ENCODE data around the gene TMEM98. TPM values are rescaled to one million over a fixed set of nuclear protein-coding genes. Genes with fewer than 3 reads are reported as not detected.
"Not testable (repeated sequence)": the region's sequence is repeated elsewhere in the genome, so short reads cannot be mapped to it uniquely, and the experiment has no call there.

The TMEM98 gene
- total RNA-seq, 2 donors from 2014 or later = 98.3 to 206 TPM

DNA sequence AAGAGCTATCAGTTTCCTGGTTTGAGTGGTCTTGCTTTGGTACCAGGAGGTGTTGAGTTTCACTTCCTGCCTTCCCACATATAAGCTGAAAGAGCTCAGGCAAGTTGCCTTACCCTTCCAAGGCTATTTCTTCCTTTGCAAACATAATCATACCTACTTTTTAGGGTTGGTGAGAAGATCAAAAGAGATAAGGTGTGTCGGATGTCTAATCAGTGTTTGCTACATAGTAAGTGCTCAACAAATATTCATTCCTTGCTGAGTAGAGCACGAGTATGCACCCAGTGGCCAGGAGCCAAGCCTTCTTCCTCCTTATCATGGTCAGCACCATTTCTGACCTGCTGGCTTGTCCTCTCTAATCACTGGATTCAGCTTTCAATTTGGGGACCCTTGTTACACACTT is 12.7 kb upstream of the TMEM98 start:
- no peak for DNase-seq (ENCODE audit: low spot score)
- no peak overlapping the region for H3K27ac ChIP-seq

DNA sequence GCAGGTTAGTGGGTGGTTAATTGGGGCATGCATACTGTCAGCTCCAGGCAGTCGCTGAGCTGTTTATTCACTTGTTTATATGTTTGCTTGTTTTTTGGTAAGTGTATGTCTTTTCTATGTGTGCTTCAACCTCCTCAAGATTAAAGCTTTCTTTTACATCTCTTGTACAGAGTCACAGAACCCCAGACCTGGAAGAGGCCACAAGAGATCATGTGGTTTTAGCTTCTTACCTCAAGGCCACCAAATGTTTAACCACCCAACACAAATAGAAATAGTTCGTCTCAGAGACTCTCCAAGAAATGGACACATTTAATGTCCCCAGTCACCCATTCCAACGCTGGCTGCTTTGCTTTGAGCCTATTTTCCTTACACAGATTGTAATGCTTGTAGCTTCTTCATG is 11.8 kb upstream of the TMEM98 start:
- no peaks in the 10 kb centered on the region for H3K4me1 ChIP-seq (replicated peaks)
- WGBS = 81% methylated on average over 3 of the region's 3 CpGs
- no peak overlapping the region for H3K4me3 ChIP-seq
- H3K9me3 ChIP-seq = no peaks in the 10 kb centered on the region
- DNase-seq (ENCODE audit: low spot score) = no peak
- TF ChIP-seq, protein P1, sequence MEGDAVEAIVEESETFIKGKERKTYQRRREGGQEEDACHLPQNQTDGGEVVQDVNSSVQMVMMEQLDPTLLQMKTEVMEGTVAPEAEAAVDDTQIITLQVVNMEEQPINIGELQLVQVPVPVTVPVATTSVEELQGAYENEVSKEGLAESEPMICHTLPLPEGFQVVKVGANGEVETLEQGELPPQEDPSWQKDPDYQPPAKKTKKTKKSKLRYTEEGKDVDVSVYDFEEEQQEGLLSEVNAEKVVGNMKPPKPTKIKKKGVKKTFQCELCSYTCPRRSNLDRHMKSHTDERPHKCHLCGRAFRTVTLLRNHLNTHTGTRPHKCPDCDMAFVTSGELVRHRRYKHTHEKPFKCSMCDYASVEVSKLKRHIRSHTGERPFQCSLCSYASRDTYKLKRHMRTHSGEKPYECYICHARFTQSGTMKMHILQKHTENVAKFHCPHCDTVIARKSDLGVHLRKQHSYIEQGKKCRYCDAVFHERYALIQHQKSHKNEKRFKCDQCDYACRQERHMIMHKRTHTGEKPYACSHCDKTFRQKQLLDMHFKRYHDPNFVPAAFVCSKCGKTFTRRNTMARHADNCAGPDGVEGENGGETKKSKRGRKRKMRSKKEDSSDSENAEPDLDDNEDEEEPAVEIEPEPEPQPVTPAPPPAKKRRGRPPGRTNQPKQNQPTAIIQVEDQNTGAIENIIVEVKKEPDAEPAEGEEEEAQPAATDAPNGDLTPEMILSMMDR (IDR thresholded peaks at IDR 0.05) = no peak
- no peak for TF ChIP-seq POLR2A (IDR thresholded peaks at IDR 0.05)
- TF ChIP-seq POLR2AphosphoS5 (IDR thresholded peaks at IDR 0.05) = no peak
- intact Hi-C loops (cut with DNase I) = no loop called here
- H3K27ac ChIP-seq = no peak overlapping the region
- H3K36me3 ChIP-seq = no peaks in the 10 kb centered on the region
- no peaks in the 10 kb centered on the region for H3K27me3 ChIP-seq (replicated peaks; ENCODE audit: insufficient read depth)

More for the DNA sequence above, 12.7 kb upstream of the TMEM98 start:
- intact Hi-C loops (cut with DNase I) = no loop called here
- Histone ChIP-seq H3K36me3 (no peaks in the 10 kb centered on the region), H3K4me3 (no peak overlapping the region), H3K27me3 (replicated peaks; ENCODE audit: insufficient read depth) (no peaks in the 10 kb centered on the region), H3K4me1 (replicated peaks) (no peaks in the 10 kb centered on the region), H3K9me3 (no peaks in the 10 kb centered on the region)
- TF ChIP-seq, protein P1 (IDR thresholded peaks at IDR 0.05) = no peak
- TF ChIP-seq POLR2A (IDR thresholded peaks at IDR 0.05) (no peak), POLR2AphosphoS5 (IDR thresholded peaks at IDR 0.05) (no peak)
- 42% methylated on average over 2 of the region's 2 CpGs for WGBS

DNA sequence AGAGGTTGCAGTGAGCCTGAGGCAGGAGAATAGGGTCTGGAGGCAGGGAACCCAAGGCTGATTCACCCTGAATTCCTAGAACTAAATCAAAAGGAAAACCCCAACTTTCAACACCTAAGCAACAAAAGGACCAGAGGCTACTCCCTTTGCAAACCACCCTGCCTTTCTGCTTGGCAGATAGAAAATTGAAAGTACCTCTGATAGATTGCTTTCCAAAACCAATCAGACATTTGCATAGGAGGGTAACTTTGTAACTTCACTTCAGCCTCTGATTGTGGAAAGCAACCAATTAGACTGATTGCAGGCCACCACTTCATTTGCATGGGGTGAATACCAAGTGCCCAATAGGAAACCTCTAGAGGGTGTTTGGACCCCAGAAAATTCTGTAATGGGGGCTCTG is 10.9 kb upstream of the TMEM98 start:
- H3K27ac ChIP-seq = no peak overlapping the region
- TF ChIP-seq, protein P1 (IDR thresholded peaks at IDR 0.05) = no peak
- no peak for TF ChIP-seq POLR2AphosphoS5 (IDR thresholded peaks at IDR 0.05)
- no peak for TF ChIP-seq POLR2A (IDR thresholded peaks at IDR 0.05)

DNA sequence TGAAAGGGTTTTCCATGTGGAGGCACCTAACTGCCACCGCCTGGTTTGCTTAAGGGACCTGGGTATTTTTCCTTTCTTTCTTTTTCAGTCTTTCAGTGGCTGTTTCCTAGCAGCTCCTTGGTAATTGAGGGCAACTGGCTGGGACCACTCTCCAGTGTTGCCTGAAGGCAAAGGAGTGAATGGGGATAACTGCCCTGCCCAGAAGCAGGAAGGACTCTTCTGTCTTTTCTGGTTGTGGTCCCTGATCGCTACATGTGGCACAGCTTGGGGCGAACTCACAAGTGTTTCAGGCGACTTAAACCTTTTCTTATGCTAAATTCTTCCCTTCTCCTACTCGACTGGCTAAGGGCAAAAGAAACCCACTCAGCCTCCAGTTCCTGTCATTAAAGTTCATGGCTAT is 10.1 kb upstream of the TMEM98 start:
- Histone ChIP-seq H3K36me3 (no peaks in the 10 kb centered on the region), H3K4me1 (replicated peaks) (no peaks in the 10 kb centered on the region), H3K27me3 (replicated peaks; ENCODE audit: insufficient read depth) (no peaks in the 10 kb centered on the region), H3K4me3 (no peak overlapping the region), H3K27ac (no peak overlapping the region), H3K9me3 (no peaks in the 10 kb centered on the region)
- 78% methylated on average over 5 of the region's 5 CpGs for WGBS
- intact Hi-C loops (cut with DNase I) = no loop called here
- TF ChIP-seq POLR2AphosphoS5 (IDR thresholded peaks at IDR 0.05) (no peak), POLR2A (IDR thresholded peaks at IDR 0.05) (no peak)
- TF ChIP-seq, protein P1 (IDR thresholded peaks at IDR 0.05) = no peak
- no peak for DNase-seq (ENCODE audit: low spot score)

More for the DNA sequence above, 10.9 kb upstream of the TMEM98 start:
- DNase-seq (ENCODE audit: low spot score) = no peak
- H3K4me3 ChIP-seq = no peak overlapping the region
- H3K4me1 ChIP-seq (replicated peaks) = no peaks in the 10 kb centered on the region
- H3K27me3 ChIP-seq (replicated peaks; ENCODE audit: insufficient read depth) = no peaks in the 10 kb centered on the region
- no peaks in the 10 kb centered on the region for H3K9me3 ChIP-seq
- no peaks in the 10 kb centered on the region for H3K36me3 ChIP-seq
- intact Hi-C loops (cut with DNase I) = no loop called here

DNA sequence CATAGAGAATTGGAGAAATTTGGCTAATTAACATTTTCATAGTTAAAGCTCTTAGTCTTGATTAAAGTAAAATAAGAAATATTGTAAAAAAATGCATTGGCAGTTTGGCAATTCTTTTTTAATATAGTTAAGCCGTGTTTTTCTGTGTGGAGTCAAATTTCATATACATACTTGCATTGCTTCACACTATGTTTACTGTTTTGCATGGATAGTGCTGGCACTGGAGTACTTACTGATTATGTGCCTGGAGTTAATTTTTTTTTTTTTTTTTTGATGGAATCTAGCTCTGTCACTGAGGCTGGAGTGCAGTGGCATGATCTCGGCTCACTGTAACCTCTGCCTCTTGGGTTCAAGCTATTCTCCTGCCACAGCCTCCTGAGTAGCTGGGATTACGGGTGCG is 8.1 kb upstream of the TMEM98 start:
- H3K27ac ChIP-seq; intact Hi-C loops (cut with DNase I): not testable (repeated sequence)
- 80% methylated on average over 4 of the region's 4 CpGs for WGBS

More for the DNA sequence above, 8.1 kb upstream of the TMEM98 start:
- not testable (repeated sequence) for H3K9me3 ChIP-seq; H3K4me3 ChIP-seq; H3K36me3 ChIP-seq; DNase-seq (ENCODE audit: low spot score); H3K4me1 ChIP-seq (replicated peaks); H3K27me3 ChIP-seq (replicated peaks; ENCODE audit: insufficient read depth)

Data from prostate gland (tissue), 2 donors.